GM21423 (cell line): Measurements from ENCODE around the gene AP3D1.
A peak's percentile ranks its signal among the peaks of the same experiment; 100 is the strongest.

Source experiments
- ATAC-seq: cut with Tn5 transposase; IDR thresholded peaks from one replicate; pipeline ENCODE4 v1.9.1; 2021; ENCODE audit warnings: mild to moderate bottlenecking, moderate library complexity; ENCODE audit not compliant: unreplicated experiment

The AP3D1 gene

DNA sequence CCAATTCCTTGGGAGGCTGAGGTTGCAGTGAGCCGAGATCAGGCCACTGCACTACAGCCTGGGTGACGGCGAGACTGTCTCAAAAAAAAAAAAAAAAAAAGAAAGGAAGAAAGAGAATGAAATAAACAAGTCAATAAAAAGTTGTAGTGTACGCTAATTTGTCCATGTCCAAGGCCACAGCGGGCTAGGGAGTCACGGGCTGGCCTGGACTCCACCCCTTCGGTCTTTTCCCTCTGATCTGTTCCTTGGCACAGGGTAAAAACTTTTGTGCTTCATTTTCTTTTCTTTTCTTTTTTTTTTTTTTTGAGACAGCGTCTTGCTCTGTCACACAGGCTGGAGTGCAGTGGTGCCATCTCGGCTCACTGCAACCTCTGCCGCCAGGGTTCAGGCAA lies 80.9 kb downstream of the AP3D1 start:
- ATAC-seq = no peak

DNA sequence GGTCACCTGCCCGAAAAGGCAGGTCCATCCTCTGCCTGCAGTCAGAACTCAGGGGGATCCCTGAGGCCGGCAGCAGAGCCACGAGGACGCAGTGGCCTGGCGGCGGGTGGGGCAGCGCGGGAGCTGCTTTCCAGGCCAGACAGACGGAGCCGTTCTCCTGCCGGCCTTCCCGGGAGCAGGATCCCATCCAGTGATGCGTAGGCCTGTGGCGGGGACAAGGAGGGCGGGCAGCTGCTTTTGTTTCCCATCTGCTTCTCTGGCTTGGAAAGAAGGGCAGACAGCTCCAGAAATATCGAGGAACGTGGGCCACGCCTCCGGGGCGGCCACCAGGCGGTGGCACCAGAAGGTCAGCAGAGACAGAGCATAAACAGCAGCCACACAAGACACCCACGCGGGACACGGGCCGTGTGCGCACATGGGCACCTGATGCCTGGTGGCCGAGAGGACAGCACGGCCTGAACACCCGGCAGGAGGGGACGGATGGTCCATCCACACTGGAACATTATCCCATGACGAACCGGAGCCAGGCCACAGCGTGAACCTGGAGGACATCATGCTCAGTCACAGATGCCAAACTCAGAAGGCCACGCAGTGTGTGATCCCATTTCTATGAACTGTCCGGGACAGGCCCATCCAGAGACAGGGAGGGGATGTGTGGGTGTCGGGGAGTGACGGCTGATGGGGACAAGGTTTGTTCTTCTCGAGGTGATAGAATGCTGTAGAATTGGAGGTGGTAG lies 86.4 kb downstream of the AP3D1 start:
- no peak for ATAC-seq

DNA sequence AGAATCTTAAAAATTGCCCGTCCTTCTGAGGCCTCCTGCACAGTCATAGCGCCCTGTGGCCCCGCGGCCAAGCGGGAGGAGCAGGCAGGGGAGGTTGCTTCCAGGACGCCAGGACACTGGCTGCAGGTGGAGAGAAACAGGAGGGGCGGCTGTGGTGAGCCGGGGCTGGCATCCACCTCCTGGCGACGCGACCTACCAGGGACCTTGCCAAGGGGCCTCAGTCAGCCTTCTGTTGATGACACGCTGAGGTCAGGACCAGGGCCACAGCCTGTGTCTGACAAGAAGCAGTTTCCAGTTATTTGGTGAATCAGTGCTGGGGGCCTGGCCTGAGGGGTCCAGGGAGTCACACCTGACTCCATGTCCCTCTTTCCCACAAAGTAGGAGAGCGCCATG lies 87.0 kb downstream of the AP3D1 start:
- ATAC-seq = no peak

DNA sequence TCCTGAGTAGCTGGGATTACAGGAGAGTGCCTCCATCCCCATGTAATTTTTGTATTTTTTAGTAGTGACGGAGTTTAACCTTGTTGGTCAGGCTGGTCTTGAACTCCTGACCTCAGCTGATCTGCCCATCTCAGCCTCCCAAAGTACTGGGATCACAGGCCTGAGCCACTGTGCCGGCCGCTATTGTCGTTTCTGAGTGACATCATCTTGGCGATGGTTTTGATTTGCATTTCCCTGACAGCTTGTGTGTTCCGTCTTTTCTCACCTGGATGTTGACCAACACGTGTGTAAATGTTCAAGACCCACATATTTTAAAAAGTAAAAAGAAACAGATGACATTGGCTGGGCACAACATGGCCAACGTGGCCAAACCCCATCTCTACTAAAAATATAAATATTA lies 87.5 kb downstream of the AP3D1 start:
- ATAC-seq = no peak

DNA sequence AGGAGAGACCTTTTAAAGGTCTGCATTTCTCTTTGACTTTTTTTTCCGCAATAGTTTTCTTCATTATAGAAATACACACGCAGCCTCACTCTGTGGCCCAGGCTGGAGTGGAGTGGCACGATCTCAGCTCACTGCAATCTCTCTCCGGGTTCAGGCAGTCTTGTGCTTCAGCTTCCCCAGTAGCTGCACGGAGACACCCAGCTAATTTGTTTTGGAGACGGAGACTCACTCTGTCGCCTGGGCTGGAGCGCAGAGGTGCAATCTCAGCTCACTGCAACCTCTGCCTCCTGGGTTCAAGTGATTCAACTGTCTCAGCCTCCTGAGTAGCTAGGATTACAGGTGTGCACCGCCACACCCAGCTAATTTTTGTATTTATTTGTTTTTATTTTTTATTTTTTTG lies 88.6 kb downstream of the AP3D1 start:
- no peak for ATAC-seq

DNA sequence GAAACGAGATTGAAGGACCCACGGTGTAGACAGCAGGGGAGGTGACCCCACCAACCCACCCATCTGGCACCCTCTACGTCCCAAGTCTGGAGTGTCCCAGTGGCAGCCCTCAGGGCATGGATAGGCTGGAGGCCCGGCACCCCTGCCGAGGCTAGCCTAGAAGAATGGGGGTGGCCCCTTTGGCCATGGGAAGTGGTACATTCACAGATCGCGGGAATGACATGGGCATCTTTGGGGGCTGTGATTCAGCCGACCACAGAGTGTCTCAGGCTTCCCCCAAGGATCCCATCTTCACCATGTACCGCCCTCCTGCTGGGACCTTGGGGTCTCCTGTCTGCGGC lies 89.0 kb downstream of the AP3D1 start:
- ATAC-seq = no peak

DNA sequence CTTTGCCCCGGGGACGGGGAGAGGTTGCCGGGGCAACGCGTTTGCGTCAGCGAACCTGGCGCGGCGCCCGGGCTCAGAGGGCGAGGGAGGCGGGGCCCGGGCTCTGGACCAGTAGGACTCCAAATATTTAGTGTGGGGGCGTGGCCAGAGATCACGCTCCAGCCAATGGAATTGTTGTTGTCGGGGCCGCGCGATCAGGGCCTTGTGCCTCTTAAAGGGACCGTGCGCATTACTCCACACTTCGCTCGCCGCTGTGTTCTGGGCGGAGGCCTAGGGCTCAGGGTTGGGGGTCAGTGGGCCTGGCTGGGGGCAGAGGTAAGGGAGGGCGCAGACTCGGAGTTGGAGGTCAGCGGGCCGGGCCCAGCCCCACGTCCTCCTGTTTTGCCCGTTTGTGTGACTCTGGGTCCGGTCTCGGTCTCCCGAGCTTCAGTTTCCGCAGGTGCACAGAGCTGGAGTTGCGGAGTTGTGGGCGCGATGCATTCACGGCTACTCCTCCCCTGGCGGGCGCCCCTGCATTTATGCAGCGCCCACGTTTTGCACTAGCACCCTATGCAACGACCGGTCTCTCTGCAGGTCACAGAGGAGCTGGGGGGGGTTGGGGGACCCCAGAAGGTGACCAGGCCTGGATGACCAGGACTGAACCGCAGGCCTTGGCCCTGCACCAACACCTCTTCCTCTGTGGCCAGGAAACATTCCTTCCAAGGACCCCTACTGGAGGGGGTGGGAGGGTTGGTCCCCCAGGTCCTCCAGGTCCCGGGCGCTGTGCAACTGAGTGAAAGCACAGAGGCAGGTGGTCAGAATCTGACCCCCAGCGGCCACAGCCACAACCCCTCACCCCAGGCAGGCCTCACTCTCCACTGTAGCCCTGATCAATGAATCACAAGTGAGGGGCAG lies 89.6 kb downstream of the AP3D1 start:
- ATAC-seq = peak; percentile 76

DNA sequence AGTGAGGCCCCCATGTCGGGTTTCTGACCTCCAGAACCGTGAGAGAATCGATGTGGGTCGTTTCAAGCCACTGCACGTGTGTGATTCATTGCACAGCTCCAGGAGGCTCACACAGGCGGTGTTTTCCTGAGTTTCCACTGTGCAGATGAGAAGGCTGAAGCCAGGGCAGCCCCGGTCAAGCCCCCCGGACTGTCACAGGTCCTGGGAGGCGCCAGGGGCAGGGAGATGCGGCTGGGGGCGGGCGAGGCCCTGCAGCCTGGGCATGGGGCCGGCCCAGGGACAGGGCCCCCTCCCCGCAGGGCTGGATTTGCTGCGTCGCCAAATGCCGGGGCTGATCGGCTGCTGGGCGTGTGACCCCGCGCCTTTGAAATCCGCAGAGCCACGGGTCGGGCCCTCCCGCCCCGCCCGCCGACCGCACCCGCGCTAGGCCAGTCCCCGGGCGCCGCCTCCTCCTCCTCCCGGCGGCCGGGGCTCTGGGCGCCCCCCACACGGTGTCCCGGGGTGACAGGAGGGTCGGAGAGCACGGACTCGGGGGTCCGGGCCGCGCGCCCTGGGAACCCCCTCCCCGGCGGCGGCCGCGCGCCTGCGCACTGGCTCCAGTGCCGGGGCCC lies 90.4 kb downstream of the AP3D1 start:
- peak; percentile 19 for ATAC-seq

DNA sequence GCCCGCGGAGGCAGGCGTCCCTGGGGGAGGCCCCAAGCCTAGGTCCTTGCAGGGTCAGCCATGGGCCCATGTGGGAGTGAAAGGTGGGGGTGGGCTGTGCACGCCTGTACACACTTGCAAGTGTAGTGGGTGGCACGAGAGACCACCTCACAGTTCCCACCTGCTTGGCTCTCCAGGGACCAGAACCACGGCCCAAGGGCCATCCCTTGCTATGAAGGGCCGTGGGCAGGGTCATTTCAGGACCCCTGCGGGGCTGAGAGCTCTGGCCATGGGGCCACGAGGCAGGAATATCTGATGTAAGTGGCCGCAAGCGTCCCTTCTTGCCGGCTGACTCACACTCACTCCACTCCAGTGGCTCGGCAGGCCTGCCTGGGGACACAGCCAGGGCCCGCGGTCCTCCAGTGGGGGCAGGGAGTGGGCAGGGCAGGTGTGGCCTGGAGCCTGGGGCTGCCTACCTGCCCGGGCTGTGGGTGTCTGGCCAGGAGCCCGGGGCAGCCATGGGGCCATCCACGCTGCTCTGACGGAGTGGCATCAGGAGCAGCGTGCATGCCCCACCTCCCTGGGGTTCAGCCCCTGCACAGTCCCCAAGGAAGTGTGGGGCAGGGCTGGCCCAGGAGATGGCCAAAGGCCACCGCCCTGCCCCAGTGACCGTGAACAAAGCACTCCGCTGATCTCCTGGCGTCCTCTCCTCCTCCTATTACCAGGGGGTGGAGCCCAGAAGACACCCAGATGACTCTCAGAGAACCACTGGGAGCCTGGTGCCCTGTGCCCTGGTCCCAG lies 91.8 kb downstream of the AP3D1 start:
- ATAC-seq = no peak

DNA sequence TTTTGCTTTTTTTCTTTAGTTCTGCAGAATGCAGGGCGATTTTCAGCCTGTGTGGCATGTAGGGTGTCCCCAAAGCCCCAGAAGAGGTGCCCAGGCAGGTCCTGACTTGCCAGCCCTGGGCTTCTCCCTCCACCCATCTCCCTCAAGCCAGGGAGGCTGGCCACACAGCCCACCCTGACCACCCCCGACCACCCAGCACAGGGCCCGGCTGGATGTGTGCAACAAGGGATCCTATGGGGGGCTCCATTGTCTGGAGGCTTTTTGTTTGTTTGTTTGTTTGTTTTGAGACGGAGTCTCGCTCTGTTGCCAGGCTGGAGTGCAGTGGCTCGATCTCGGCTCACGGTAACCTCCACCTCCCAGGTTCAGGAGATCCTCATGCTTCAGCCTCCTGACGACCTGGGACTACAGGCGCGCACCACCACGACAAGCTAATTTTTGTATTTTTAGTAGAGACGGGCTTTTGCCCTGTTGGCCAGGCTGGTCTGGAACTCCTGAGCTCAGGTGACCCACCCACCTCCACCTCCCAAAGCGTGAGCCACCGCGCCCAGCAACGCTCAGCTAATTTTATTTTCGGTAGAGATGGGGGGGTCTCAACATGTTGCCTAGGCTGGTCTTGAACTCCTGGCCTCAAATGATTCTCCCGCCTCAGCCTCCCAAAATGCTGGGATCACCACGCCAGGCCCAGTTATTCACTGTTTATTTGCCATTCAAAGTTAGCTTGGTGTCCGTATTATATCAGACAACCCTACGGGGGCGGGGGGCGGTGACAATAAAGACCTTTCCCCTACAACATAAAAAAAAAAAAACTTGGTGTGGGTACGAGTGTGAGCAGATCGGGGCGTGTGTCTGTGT lies 92.6 kb downstream of the AP3D1 start:
- no peak for ATAC-seq

DNA sequence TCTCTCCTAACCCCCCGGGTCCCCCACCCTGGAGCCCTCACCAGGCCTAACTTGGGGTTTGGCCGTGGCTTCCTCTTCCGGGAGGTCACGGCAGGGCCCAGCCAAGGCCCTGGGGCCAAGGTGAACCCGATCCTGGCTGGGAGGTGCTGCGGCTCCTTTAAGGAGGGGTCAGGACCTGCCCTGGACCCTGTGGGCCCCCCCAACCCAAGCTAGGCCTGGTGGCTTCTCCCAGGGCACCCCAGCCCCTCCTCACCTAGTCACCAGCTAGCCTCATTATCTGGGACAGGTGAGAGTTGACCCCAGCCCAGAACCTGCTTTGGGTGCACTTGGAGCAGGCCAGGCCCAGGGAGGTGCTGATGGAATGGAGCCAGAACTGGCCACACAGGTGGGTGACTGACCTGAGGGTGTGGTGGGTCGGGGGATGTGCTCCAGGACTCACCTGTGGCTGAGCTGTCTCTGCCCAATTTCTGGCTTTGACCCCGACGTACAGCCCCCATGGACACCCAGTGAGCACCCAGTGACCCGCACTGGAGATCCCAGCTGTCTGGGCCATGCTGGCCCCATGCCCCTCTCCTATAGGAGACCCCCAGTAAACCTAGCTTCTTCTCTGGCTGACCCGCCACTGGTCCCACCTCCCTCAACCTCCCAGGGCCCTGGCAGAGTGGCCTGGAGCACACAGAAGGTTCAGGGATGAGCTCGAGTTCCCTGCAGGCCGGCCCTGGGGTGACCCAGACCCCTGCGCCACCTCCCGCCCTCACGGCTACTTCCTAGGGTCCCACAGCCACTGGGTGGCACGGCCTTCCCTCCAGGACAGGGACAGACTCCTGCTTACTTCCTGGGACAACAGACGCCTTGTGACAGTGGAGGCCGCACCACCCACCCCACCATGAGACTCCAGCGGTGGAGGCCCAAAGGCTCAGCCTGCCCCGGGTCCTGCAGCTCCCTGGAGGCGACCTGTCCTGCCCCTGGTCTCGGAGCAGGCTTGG lies 93.6 kb downstream of the AP3D1 start:
- ATAC-seq = no peak

DNA sequence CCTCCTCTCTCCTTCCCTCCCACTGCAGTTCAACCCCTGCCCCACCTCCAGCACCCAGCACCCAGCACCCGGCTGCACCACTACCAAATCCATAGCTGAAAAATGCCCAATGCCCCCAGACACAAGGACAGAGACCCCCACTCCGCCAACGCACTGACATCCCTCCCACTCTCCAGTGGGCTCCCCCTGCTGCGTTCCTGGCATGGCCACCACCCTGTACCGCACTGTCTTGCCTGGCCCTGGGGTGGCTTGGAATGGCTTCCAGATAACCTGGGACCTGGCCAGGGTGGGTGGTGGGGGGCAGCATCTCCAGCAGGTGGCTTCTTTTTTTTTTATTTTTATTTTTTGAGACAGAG lies 94.6 kb downstream of the AP3D1 start:
- no peak for ATAC-seq

DNA sequence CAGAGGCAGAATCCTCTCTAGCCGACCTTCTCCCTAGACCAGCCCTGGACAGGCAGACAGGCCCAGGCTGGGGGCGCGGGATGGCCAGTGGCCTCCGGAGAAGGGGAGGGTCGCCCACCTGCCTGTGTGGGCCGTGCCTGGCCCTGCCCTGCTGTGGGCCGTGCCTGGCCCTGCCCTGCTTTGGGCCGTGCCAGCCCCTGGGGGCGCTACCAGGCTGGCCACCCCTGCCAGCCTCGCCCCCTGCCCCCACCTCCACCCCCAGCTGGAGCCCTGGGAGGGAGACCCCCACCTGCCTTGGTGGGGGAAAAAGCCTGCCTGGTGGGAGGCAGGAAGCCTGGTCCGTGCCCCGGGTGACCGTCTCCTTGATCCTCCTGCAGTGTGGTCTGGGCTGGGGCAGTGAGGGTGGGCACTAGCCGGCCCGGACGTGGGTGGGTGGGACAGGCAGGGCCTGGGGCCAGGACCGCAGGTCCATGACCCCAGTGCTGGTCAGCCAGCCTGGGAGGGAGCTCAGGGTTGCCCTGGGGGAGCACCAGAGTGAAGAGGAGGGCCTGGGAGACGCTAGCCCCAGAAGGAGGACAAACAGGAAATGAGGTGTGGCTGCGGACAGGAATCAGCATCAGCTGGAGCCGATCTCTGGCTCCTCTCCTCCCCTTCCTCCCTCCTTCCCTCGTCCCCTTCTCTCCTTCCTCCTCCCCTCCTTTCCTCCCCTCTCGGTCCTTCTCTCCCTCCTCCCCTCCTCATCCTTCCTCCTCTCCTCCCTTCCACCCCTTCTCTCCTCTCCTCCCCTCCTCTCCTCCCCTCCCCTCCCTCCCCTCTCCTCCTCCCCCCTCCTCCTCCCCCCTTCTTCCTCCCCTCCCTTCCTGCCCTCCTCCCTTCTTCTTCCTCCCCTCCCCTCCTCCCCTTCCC lies 95.2 kb downstream of the AP3D1 start:
- ATAC-seq = no peak

DNA sequence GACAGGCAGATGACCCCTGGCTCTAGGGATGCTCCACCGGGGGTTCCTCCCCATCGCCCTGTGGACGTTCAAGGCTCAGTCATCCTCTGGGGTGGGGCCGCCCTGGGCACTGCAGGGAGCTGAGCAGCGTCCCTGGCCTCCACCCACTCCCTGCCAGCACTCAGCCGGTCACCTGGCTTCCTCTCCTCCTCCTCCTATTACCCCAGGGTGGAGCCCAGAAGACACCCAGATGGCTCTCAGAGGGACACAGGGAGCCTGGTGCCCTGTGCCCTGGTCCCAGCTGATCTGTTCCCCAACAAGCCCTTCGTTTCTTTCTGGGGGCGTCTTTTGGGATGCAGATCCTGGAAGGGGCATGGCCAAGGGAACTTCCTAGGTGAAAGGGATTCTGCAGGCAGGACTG lies 96.6 kb downstream of the AP3D1 start:
- no peak for ATAC-seq

DNA sequence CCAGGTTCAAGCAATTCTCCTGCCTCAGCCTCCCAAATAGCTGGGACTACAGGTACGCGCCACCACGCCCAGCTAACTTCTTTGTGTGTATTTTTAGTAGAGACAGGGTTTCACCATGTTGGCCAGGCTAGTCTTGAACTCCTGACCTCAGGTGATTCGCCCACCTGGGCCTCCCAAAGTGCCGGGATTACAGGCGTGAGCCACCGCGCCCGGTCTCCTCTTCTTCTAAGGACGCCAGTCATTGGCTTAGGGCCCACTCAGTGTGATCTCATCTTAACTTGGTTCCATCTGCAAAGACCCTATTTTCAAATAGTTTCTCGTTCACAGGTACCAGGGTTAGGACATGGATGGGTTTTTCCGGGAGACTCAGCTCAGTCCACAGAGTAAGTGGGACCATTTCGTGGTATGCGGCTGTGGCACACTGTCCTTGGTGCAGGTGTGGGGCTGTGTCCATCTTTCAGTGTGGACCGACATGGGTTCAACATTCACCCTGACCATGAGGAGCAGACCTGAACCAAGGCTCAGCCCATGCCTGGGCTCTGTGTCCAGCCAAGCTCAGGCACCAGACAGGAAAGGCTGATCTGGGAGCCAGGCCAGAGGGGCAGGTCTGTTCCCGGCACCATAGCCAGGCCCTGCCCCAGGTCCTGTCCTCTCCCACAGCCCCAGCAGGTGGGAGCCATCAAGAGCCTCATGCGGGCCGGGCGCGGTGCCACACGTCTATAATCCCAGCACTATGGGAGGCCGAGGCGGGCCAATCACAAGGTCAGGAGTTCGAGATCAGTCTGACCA lies 97.6 kb downstream of the AP3D1 start:
- no peak for ATAC-seq

DNA sequence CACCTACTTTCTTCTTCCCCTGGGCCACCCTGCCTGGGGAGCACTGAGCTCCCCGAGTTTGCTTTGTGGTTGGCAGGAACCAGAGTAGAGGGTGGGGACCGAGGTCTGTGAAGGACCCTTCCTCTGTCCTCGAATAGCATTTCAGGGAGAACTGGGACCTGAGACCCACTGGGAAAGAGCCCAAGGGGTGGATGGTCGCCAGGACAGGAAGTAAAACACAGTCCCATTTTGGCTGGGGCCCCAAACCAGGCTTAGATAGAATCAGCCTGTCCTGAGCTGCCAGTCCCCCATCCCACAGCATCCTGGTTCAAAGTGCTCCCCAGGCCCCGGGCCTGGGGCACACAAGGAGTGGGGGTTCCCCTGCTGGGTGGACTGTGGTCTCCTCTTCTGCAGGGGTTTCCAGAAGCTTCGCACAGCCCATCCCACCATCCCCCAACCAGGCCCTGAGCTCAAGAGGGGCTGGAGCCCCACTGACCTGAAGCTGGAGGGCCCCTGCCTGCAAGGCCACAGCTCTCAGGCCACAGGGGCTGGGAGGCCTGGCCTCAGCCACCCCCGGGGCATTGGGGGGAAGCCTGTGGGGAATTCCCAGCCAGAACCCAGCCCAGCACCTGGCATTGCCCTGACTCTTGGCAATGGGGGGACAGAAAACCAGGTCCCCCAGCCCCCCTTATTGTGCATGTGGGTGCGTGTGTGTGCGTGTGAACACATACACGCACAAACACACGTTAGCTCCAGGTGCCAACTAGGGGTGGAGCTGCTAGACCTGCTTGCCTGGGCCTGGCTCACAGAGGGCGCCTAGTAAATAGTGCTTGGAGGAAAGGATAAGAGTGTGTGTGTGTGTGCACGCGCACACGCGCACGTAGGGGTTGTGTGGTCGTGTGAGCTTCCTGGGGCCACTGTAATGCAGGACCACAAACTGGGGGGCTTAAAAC lies 99.3 kb downstream of the AP3D1 start:
- no peak for ATAC-seq
